Measurements from ENCODE around the gene RIMBP2.
"Not testable (repeated sequence)": the region's sequence is repeated elsewhere in the genome, so short reads cannot be mapped to it uniquely, and the experiment has no call there.

GRCh38 chr12:130688999-130689398 lies 27.1 kb downstream of the RIMBP2 start:
- TF ChIP-seq CTCF (optimal IDR thresholded peaks at IDR 0.05 in 1 of 3, IDR thresholded peaks at IDR 0.05 in 1 of 3, conservative IDR thresholded peaks at IDR 0.05 in 1 of 3; ENCODE audit: extremely low read depth in 1 of 3, insufficient read depth in 2 of 3, low read length in 3 of 3); EZH2 (IDR thresholded peaks at IDR 0.05; ENCODE audit: low read length): not testable (repeated sequence)
